Fibroblast of lung (primary cell): ENCODE results near the gene WNT7B.

Experiments used
- EZH2 ChIP-seq: IDR thresholded peaks from 2 replicates; pipeline ENCODE4 v1.5.1; 2012; ENCODE audit warnings: low read length, control low read depth, mild to moderate bottlenecking; ENCODE audit errors: missing control alignments
- TF ChIP-seq, protein P1 (sequence below), 2 donors: IDR thresholded peaks in 1 of 2; conservative IDR thresholded peaks in 1 of 2; 1 replicate in 1 of 2; 2 replicates in 1 of 2; pipeline ENCODE4 v1.5.1; 2011 to 2012; ENCODE audit warnings: low read length in 2 of 2, control low read depth in 1 of 2, inconsistent platforms in 1 of 2, low read depth in 1 of 2, mild to moderate bottlenecking in 1 of 2

- TF ChIP-seq, protein P1, sequence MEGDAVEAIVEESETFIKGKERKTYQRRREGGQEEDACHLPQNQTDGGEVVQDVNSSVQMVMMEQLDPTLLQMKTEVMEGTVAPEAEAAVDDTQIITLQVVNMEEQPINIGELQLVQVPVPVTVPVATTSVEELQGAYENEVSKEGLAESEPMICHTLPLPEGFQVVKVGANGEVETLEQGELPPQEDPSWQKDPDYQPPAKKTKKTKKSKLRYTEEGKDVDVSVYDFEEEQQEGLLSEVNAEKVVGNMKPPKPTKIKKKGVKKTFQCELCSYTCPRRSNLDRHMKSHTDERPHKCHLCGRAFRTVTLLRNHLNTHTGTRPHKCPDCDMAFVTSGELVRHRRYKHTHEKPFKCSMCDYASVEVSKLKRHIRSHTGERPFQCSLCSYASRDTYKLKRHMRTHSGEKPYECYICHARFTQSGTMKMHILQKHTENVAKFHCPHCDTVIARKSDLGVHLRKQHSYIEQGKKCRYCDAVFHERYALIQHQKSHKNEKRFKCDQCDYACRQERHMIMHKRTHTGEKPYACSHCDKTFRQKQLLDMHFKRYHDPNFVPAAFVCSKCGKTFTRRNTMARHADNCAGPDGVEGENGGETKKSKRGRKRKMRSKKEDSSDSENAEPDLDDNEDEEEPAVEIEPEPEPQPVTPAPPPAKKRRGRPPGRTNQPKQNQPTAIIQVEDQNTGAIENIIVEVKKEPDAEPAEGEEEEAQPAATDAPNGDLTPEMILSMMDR (conservative IDR thresholded peaks at IDR 0.05 in 1 of 2, IDR thresholded peaks at IDR 0.05 in 1 of 2; ENCODE audit: low read depth in 1 of 2, low read length in 2 of 2) = no peak
- no peak for TF ChIP-seq EZH2
These were observed 51.1 kb downstream of the WNT7B start for GRCh38 chr22:45925811-45926351.
